DMS79 treated with DMSO at 0.1 percent for 48 hours (cell line): Measurements from ENCODE around the gene ABCA13.
A peak's percentile ranks its signal among the peaks of the same experiment; 100 is the strongest.

Experiments
- DNase-seq: peaks from one replicate; lab custom pipeline; 2025; lab: John Stamatoyannopoulos, UW

Gene ABCA13

DNA sequence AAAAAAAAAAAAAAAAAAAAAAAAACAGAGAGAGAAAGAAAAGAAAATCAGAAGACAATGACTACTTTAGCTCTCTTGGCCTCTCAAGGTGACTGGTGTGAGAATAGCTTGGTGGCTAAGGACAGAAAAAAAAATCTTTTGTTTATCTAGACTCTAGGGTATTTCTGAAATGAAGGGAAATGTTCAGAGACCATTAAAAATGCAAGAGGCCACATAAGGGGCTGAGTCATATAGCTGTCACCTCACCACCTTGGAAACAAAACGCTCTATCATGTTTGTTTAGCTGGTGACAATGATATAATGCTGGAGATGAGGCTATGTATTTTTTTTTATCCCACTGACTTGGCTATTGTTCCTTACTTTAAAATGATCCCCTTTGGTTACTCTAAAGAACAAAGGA is 466.1 kb downstream of the ABCA13 start:
- DNase-seq = peak; percentile 37

DNA sequence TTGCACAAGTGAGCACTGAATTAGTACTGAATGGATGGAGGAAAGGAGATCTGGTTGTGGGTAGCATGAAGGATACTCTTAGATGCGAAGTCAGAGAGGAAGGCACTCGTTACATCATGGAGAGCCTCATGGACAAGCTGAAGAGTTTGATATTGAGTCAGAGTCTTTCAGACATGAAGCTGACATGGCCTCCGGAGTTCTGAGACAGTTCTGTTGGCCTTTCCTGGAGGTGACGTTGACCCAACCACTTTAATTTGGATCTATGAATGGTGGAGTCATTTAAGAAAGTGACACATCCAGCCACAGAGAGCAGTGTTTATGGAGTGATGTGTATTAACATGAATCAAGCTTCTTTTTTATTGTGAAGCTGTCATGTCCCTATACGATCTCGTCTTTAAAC is 466.8 kb downstream of the ABCA13 start:
- DNase-seq = no peak

DNA sequence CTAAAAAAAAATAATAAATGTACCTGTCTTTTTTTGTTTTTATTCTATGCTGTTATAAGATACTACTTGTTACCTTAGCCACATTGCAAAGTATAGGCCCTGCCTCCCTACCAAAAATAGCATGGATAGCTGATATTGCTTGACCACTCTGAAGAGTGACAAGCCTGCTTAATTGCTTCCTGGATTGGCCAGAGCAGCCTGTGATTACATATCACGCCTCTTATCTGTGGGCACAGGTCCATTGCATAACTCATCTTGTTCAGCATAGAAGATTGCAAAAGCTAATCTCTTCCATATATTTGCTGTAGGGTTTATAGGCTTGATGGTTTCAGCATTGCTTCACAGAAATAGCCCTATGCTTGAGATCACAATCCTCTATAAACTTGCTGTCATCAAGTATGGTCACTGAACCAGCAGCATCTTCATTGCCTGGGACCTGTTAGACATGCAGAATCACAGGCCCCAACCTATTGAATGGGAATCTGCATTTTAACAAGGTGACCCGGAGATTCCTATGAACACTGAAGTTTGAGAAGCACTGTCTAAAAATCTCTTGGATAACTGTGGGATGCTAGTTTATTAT is 472.3 kb downstream of the ABCA13 start:
- no peak for DNase-seq

DNA sequence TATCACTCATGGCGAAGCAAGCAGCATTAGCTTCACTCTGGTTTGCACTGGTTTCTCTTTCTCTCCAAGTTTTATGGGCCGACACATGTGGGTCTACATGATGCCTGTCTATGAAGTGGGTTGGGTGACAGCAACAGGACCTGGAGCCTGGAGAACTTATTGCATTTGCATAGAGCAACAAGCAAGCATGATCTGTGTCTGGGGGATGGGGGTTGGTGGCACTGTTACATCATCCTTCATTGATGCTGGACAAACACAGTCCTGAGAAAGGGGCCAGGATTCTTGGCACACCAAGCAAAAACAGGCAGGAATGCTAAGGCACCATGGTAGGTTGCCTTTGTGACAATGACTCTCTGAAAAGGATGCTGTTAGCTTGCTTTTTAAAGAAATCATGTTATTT is 486.9 kb downstream of the ABCA13 start:
- DNase-seq = no peak

DNA sequence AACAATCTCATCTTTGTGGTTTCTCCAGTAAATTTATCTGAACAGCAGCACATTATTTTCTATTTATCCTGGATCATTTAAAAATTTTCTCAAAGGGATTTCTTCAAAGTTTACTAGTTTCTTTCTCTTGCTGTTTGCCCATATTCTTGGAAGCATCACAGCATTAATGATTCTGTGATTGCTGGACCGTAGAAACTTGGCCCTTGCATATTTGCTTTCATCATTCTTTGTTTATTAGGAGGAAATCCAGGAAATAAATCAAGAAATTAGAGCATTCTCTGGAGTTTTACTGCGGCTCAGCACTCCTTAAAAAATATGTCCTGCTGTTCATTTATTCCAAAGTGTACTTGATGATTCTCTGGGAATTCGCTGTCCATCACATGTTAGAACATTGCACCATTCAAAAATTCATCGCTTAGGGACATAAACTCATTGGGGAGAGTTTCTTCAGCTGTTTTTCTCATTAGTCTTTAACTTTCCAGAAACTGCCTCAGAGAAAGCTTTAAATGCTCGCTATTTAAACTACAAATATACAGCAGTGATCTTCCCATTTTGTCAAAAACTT is 489.1 kb downstream of the ABCA13 start:
- no peak for DNase-seq

DNA sequence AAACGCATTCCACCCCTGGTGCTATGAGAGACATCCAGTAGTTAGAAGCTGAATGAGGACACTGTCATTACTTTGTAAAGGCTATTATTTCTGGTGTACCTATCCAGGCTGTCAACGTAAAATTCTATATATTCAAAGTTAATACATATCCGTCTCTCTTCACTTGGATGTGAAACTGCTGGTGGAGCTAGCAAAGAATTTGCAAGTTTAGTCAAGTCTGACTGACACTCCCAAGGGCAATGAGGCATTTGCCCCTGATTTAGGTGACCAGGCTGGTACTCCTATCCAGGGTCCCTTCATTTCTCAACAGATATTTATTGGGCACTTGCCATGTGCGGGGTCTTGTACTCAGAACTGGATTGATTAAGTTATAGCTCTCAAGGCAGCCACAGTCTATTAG is 493.0 kb downstream of the ABCA13 start:
- DNase-seq = no peak

DNA sequence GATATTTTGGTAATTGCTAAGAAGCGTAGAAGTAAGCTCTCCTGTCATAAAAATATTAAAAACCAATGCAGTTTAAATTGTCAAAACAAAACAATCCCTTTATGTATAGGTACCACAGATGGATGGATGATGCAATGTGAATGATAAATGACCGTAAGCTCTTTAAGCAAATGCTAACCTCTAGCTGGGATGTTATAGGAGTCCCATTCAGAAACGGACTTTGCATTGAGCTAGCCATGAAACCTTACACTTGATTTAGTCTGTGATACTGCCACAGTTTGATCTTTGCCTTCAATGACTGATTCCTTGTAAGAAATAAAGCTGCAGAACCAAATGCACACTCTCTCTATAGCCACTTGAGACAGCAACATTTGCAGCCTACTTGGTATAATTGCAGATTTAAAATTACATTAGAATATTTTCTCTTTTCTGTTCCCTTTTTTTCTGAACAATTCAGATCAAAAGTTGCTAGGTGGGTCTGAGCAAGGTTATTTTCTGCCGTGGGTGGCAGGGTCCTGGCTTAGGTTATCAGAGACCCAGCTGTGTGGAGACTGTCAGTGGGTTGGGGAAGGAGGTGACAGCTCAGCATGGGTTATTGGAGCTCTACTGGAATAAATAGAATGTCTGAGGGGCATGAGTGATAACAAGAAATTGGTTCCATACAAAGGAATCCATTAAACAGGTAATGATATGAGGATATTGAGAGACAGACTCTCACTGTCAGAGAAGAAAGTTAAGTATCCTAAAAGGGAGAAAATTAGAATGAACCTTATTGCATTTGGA is 494.3 kb downstream of the ABCA13 start:
- no peak for DNase-seq

DNA sequence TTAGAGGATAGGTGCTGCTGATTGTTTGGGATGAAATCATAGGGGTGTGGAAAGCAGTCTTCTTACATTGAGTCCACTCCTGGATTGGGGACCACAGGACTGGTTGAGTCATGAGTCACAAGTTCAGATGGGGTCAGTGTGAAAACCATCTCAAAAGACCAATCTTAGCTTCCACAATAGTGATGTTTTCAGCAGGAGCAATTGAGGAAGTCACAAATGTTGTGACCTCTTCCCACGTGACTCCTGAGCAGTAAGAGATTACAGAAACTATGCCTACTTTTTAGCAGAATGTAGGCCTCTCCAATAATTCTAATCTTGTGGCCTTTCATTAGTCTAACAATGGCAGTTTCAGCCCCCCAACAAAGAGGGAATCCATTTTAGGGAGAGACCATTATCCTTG is 496.1 kb downstream of the ABCA13 start:
- DNase-seq = no peak

DNA sequence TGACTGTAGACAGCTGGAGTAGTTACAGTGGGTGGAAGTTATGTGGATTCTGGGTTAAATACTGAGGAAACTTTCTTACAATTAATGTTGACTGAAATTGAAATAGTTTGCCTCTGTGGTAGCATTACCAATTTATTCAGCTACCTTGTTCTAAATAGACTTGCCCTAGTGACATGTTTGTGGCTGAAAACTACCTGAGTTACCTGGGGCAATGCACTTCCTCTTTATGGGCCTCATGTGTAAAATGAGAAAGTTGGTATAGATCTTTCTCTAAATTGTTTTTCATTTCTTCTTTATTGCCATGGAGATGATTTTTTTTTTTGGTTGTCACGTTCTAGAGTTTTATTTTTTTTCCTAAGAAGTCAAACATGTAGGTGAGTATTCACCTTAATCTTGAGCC is 500.4 kb downstream of the ABCA13 start:
- no peak for DNase-seq

DNA sequence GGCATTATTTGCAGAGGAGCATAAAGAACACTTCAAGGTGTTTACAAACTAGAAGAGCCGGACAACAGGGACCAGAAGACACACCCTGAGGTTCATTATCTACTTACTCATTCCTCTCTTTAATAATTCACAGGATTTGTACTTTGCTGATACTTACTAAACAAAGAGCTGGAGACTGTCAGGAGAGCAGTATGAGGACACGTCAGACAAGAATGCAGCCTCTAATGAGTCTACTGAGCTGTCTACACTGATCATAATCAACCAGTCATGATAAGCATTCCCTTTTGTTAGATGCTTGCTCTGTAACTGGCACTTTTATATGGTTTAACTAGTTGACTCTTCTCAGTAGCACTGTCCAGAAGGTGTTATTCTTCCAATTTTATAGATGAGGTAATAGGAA is 509.7 kb downstream of the ABCA13 start:
- DNase-seq = no peak

DNA sequence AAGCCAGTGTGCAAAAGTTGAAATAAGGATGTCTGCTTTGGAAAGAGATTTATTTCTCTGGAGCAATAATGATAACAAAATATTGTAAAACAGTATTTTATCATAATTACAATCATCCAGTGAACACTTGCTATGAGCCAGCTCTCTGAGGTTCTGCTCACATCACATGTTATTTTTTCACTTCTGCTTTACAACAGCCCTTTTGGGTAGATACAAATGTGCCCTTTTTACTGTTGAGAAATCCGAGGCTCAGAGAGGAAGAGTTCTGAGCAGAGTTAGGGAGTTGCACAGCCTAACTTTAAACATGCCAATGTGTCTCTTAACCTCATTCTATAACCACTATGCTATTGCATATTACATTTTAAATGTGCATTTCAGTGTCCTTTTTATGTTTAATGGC is 520.5 kb downstream of the ABCA13 start:
- DNase-seq = no peak
